Measurements from ENCODE around the gene KCNMB4. TPM values are rescaled to one million over a fixed set of nuclear protein-coding genes. Genes with fewer than 3 reads are reported as not detected.

The KCNMB4 gene
- total RNA-seq, 2 experiments from 2014 or later = 5.8 to 7.6 TPM

GRCh38 chr12:70468741-70469140 lies 102.7 kb downstream of the KCNMB4 start:
- Histone ChIP-seq H3K9me3 (ENCODE audit: low read length) (peaks cover 10% of the 10 kb centered on the region; the same call in 1 of the 2 replicates), H2AFZ (ENCODE audit: low read length) (0 out of 2 replicates have a peak overlapping the region, but pooled peaks have one; percentile 31), H3K4me3 (ENCODE audit: low read depth, low read length, poor library complexity, severe bottlenecking) (no peak overlapping the region), H3K4me2 (ENCODE audit: low read length) (peak overlapping the region; percentile 38; the same call in 1 of the 2 replicates), H3K36me3 (ENCODE audit: insufficient read depth, low read length) (no peaks in the 10 kb centered on the region), H3K9me2 (ENCODE audit: insufficient read depth, low read length) (no peaks in the 10 kb centered on the region), H3K27ac (ENCODE audit: low read depth, low read length, poor library complexity, severe bottlenecking) (no peak overlapping the region), H4K20me1 (ENCODE audit: insufficient read depth, low read length) (no peaks in the 10 kb centered on the region), H3K4me1 (ENCODE audit: insufficient read depth, low read length, poor library complexity, severe bottlenecking) (no peaks in the 10 kb centered on the region), H3K79me2 (ENCODE audit: insufficient read depth, low read depth, low read length) (no peaks in the 10 kb centered on the region)
- intact Hi-C loops (cut with micrococcal nuclease; ENCODE audit: unreplicated experiment) = no loop called here
- ChIA-PET CTCF (ENCODE audit: unreplicated experiment) (no interaction called here), POLR2A (no interaction called here)
- no TSS peak for BruUV-seq (replicated peaks)
- DNase-seq (ENCODE audit: low spot score) = no peak
- no peak for TF ChIP-seq CTCF (conservative IDR thresholded peaks at IDR 0.05; ENCODE audit: low read length)
- TF ChIP-seq EZH2phosphoT487 (IDR thresholded peaks at IDR 0.05; ENCODE audit: borderline replicate concordance, low read depth, low read length) = no peak

- CTCF ChIA-PET (ENCODE audit: unreplicated experiment) = no interaction called here
- H3K79me2 ChIP-seq (ENCODE audit: insufficient read depth, low read depth, low read length) = no peaks in the 10 kb centered on the region
- no peak overlapping the region for H2AFZ ChIP-seq (ENCODE audit: low read length)
- no TSS peak for BruUV-seq (replicated peaks)
- peak overlapping the region; percentile 28; the same call in 1 of the 2 replicates for H3K4me2 ChIP-seq (ENCODE audit: low read length)
- TF ChIP-seq EZH2phosphoT487 (IDR thresholded peaks at IDR 0.05; ENCODE audit: borderline replicate concordance, low read depth, low read length) (no peak), CTCF (conservative IDR thresholded peaks at IDR 0.05; ENCODE audit: low read length) (no peak)
- intact Hi-C loops (cut with micrococcal nuclease; ENCODE audit: unreplicated experiment) = no loop called here
- POLR2A ChIA-PET = no interaction called here
- H3K4me1 ChIP-seq (ENCODE audit: insufficient read depth, low read length, poor library complexity, severe bottlenecking) = no peaks in the 10 kb centered on the region
- no peaks in the 10 kb centered on the region for H3K9me2 ChIP-seq (ENCODE audit: insufficient read depth, low read length)
- H3K4me3 ChIP-seq (ENCODE audit: low read depth, low read length, poor library complexity, severe bottlenecking) = no peak overlapping the region
- H3K9me3 ChIP-seq (ENCODE audit: low read length) = peaks cover 4% of the 10 kb centered on the region; the same call in 1 of the 2 replicates
- H3K36me3 ChIP-seq (ENCODE audit: insufficient read depth, low read length) = no peaks in the 10 kb centered on the region
- DNase-seq (ENCODE audit: low spot score) = no peak
- no peaks in the 10 kb centered on the region for H4K20me1 ChIP-seq (ENCODE audit: insufficient read depth, low read length)
- no peak overlapping the region for H3K27ac ChIP-seq (ENCODE audit: low read depth, low read length, poor library complexity, severe bottlenecking)
Observed at GRCh38 chr12:70469221-70469820, 103.2 kb downstream of the KCNMB4 start.

GRCh38 chr12:70482764-70483163 lies 116.7 kb downstream of the KCNMB4 start:
- no TSS peak for BruUV-seq (replicated peaks)
- Histone ChIP-seq H3K4me1 (ENCODE audit: insufficient read depth, low read length, poor library complexity, severe bottlenecking) (peaks cover 38% of the 10 kb centered on the region), H3K4me2 (ENCODE audit: low read length) (no peak overlapping the region), H3K36me3 (ENCODE audit: insufficient read depth, low read length) (no peaks in the 10 kb centered on the region), H3K27ac (ENCODE audit: low read depth, low read length, poor library complexity, severe bottlenecking) (no peak overlapping the region), H3K4me3 (ENCODE audit: low read depth, low read length, poor library complexity, severe bottlenecking) (no peak overlapping the region), H2AFZ (ENCODE audit: low read length) (no peak overlapping the region), H4K20me1 (ENCODE audit: insufficient read depth, low read length) (no peaks in the 10 kb centered on the region), H3K9me2 (ENCODE audit: insufficient read depth, low read length) (no peaks in the 10 kb centered on the region), H3K79me2 (ENCODE audit: insufficient read depth, low read depth, low read length) (no peaks in the 10 kb centered on the region), H3K9me3 (ENCODE audit: low read length) (peaks cover under 1% of the 10 kb centered on the region; the same call in 1 of the 2 replicates)
- DNase-seq (ENCODE audit: low spot score) = no peak
- ChIA-PET CTCF (ENCODE audit: unreplicated experiment) (no interaction called here), POLR2A (interaction anchor here (0.5 to 1.1 kb wide), 5 partner anchors 12 to 361 kb away, joined by 3 to 5 read pairs (median 3); no protein-coding TSS in a partner anchor)
- intact Hi-C loops (cut with micrococcal nuclease; ENCODE audit: unreplicated experiment) = loop anchor here (10.0 kb wide), 2 partner anchors 238 to 268 kb away; partner anchors contain the start of gene CNOT2
- TF ChIP-seq CTCF (conservative IDR thresholded peaks at IDR 0.05; ENCODE audit: low read length) = no peak
- TF ChIP-seq EZH2phosphoT487 (IDR thresholded peaks at IDR 0.05; ENCODE audit: borderline replicate concordance, low read depth, low read length) = no peak
